GM06990 (cell line): ENCODE measurements around the gene UBR1.

Source experiments
- DNase-seq: peaks from one replicate; pipeline ENCODE4 v3.0.0-alpha.2; 2011; ENCODE audit not compliant: insufficient read length; ENCODE audit errors: extremely low read depth
- H3K27me3 ChIP-seq: replicated peaks from 2 replicates; pipeline ENCODE4 v1.6.0; 2011; ENCODE audit warnings: low read length; ENCODE audit not compliant: control insufficient read depth, insufficient read depth
- H3K36me3 ChIP-seq: 2 replicates; pipeline ENCODE4 v1.5.1; 2011; ENCODE audit warnings: low read length; ENCODE audit not compliant: control insufficient read depth, insufficient read depth
- H3K4me3 ChIP-seq: replicated peaks from 2 replicates; pipeline ENCODE4 v1.5.1; 2011; ENCODE audit warnings: low read depth, mild to moderate bottlenecking, control low read depth, low read length
- CTCF ChIP-seq: IDR thresholded peaks from 2 replicates; pipeline ENCODE4 v1.5.1; 2011; ENCODE audit warnings: low read length, control low read depth, mild to moderate bottlenecking, inconsistent platforms; ENCODE audit not compliant: insufficient read depth, poor library complexity, severe bottlenecking

The UBR1 gene

GRCh38 chr15:43105778-43106485, at the start of gene UBR1:
UBR1 (minus strand) TSS chr15:43106038; CDS start chr15:43106022, 16 bp downstream.
- DNase-seq = peak; percentile 89
- H3K27me3 ChIP-seq = no peaks in the 10 kb centered on the region
- H3K4me3 ChIP-seq = peak within 1 kb of the TSS; percentile 98
- peaks cover 5% of the 10 kb centered on the region for H3K36me3 ChIP-seq
- TF ChIP-seq CTCF = no peak

- Histone ChIP-seq H3K27me3 (no peaks in the 10 kb centered on the region), H3K4me3 (no peak overlapping the region), H3K36me3 (peaks cover 2% of the 10 kb centered on the region)
- TF ChIP-seq CTCF = no peak
- no peak for DNase-seq
Observed at GRCh38 chr15:43153269-43153668, 47.4 kb upstream of the UBR1 start.

- no peak for DNase-seq
- Histone ChIP-seq H3K36me3 (peaks cover 2% of the 10 kb centered on the region), H3K4me3 (no peak overlapping the region), H3K27me3 (no peaks in the 10 kb centered on the region)
- TF ChIP-seq CTCF = no peak
Observed at GRCh38 chr15:43151688-43152087, 45.9 kb upstream of the UBR1 start.

- no peak for DNase-seq
- peaks cover 2% of the 10 kb centered on the region for H3K36me3 ChIP-seq
- no peaks in the 10 kb centered on the region for H3K27me3 ChIP-seq
- H3K4me3 ChIP-seq = no peak overlapping the region
- TF ChIP-seq CTCF = no peak
Observed at GRCh38 chr15:43150191-43150929, 44.5 kb upstream of the UBR1 start.

- no peak overlapping the region for H3K4me3 ChIP-seq
- no peak for DNase-seq
- H3K36me3 ChIP-seq = no peaks in the 10 kb centered on the region; the same call in 1 of the 2 replicates
- TF ChIP-seq CTCF = no peak
- no peaks in the 10 kb centered on the region for H3K27me3 ChIP-seq
Observed at GRCh38 chr15:43146184-43146583, 40.3 kb upstream of the UBR1 start.

GRCh38 chr15:43144512-43144911, 38.7 kb upstream of the UBR1 start:
- Histone ChIP-seq H3K36me3 (peaks cover 9% of the 10 kb centered on the region), H3K4me3 (no peak overlapping the region), H3K27me3 (no peaks in the 10 kb centered on the region)
- no peak for DNase-seq
- TF ChIP-seq CTCF = no peak
